Epithelial cell of prostate (primary cell): ENCODE results near the gene SKIDA1.
A peak's percentile ranks its signal among the peaks of the same experiment; 100 is the strongest.

ENCODE experiments used
- DNase-seq: peaks from one replicate; pipeline ENCODE4 v3.0.0-alpha.2; 2011; ENCODE audit warnings: low read depth, low spot score
- H3K27ac ChIP-seq: fragments of 450-650 bp; 2 replicates; pipeline ENCODE4 v1.5.1; 2017; ENCODE audit warnings: mild to moderate bottlenecking

SKIDA1 gene

DNA sequence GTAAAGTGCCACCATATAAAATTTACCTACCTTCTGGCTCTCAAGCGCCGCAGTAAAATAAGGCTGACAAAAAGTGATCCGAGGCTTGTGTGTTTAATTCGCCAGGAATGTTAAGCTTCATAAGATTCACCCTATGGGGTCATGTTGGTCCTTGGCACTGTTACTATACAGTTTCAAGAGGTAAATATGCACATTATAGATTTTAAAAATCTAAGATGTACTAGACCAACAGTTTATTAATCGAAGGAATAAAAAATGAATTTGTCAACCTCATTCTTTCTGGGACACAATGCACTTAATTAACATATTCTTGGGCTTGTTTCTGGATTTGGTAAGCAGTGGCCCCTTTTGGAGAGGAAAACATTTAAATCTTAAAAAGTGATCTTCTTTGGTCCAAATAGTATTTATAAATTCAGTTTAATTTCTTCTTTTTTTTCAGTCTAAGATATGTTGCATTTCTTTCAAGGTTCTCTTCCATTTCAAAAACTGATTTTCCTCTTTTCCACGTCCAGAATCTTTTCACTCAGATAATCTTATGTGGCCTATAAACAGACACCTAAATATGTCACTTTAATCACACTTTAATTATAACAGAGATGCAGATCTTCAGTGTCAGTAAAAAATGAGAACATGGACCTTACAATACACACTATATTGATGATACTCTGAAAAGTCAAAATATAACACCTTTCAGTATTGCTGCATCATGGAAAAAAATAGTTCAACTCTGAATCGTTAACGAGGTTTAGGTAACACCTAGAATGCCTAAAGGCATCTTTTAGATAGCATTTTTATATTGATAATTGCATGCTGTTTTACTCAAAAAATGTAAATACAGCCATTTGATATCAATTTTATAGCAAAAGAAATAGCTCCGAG is 3.8 kb upstream of the SKIDA1 start:
- peak overlapping the region; percentile 91 for H3K27ac ChIP-seq
- no peak for DNase-seq

DNA sequence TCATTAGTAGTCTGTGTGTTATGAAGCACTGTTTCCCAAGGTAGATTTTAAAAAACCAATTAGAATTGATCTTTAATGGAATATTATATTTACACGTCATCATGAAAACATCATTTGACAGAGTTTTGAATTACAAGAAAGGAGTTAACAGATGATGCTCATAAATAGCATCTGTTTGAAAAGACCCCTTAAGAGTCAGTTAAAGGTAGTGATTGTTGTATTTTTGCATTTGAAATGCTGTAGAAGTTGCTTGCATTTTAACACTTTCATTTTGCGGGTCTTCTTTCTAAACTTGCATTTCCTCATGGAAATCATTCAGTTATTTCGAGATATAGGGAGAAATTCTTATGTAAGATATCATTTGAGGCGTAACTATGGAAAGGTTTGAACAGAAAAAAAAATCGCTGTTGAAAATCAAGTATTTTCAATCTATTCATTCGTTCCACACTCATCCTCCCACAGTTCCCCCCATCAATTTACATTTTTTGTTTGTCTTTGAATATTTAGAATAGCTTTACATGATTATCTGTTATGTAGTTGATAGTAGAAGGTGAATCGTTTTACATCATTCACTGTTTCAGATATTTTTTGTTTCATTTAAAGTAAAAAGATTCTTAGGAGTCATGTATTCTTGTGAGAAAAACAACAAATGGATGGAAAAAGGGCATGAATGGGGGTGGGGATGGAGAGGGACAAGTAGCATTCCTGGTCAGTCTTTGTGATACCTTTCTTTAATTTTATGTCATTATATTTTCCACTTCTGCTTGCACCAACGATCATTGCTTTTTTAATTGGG is 3.0 kb upstream of the SKIDA1 start:
- DNase-seq, result no peak
- peak overlapping the region; percentile 91 for H3K27ac ChIP-seq

DNA sequence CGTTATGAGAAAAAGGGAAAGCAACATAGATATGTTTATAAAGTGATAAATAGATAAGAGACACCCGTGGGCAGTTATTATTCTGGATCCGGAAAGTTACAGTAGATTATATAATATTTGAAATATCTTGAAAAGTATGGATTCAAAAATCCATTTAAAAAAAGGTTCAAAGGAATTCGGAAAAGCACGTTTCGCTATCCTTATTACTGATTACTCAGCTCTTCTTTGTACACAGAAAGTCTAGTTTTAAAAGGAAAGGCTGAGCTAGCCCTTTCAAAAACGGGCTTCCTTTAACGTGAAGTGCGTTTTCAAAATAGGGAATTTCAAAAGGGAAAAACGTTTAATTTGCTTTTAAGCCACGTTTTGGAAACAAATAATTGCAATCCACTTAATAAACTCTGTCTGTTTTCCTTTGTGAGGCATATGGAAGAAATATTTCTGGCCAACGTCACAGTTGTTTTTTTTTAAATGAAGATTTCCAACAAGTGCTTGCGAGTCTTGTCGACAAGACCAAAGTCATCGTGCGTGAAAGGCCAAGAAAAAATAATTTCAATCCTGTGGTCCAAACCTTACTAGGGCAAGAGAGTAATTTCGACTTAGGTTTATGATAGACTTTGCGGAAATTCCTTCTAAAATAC is 2.2 kb upstream of the SKIDA1 start:
- no peak for DNase-seq
- H3K27ac ChIP-seq, result peak overlapping the region; percentile 91

DNA sequence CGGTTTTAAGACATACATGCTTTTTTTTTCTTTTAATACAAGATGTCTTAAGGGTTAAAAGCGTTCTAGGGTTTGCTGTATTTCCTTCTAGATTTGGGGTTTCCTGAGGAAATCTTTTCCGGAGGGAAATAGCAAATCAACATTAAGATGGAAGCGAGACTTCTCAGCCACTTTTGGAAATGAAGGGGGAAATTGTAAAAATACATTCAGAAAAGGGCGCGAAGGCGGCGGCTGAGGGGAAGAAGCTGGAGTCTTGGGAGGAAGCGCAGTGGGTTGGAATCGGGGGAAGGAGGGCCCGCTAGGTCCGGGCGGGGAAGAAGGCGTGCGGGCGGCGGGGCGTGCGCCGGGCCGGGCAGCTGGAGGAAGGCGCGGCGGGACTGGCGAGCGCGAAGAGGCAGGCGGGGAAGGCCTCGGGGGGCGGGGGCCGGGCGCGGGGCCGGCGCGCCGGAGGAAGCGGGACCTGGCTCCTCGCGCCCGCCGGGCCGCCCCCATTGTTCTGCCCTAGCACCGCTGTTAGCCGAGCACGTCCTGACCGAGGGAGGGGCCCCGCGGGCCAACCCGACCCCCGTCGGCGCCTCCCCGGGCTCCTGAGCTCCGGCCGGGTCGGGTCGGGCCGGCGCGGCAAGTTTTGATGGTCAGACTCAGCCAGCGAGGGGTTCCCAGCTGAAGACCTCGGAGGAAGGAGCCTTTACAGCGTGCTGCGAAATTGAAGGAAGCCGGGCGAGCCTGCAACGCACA is 1.5 kb upstream of the SKIDA1 start:
- H3K27ac ChIP-seq, result peak overlapping the region; percentile 91
- DNase-seq, result no peak

DNA sequence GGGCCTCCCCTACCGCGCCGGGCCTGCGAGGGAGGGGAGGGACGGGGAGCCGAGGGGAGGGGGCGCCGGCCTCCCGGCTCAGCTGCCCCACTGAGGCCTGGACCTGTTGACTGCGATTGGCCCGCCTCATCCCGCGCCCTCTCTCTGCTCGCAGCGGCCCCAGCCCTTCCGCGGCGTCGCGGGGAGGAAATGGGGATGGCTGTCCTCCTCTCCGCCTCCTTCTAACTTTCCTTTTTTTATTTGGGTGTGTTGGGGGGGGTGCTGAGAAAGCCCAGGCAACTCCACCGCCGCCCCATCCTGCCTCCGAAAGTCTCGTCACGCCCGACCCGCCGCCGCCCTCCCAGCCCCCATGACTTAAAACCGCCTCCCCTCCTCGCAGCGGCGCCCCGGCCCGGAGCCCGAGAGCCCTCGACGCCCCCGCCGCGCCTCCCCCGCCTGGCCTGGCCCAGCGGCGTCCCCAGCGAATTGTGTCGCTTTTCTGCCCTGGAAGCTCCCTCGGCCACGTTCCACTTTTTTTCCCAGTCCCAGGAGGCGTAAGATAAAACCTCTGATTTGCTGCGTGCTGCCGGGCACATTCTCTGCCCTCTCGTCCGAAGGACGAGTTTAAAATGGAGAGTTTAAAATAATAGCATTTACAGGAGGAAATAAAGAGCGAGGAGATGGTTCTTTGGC is 842 bp upstream of the SKIDA1 start:
- peak overlapping the region; percentile 91 for H3K27ac ChIP-seq
- DNase-seq, result no peak

DNA sequence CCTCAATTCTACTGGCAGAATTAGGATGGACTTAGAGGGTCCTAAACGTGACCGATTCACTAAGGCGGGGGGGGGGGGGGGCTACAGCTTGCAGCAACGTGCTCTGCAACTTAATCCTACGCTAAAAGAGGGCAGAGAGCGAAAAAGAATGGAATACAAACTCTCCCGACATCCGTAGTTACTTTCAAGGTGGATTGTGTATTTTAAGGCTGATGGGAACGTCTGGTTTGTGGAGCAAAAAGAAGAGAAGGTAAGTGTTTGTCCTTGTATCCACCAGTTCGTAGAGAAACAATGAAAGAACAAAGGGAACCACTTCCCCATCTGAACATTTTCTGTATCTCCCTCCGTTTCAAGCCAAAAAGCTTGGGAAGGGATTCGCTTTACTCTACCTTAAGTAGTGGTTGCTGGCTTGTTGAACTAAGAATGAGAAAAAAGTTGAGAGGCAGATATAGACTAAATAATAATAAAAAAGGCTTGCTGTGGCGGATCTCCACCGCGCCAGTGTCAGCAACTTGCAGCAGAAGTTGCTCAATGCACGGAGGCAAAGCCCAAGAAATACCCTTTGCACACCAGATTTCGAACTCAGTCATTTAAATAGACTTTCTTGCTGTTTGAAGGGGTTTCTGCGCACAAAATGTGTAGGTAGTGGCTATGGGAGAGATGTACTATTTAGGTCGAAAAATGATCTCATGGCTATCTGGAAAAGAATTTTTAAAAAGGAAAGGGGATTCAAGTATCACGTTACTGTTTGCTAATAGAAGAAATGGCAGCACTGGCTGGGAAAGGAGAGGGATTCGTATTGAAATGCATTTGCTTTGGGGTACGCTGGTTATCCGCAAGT is 736 bp downstream of the SKIDA1 start:
- peak overlapping the region; percentile 91 for H3K27ac ChIP-seq
- DNase-seq, result no peak

DNA sequence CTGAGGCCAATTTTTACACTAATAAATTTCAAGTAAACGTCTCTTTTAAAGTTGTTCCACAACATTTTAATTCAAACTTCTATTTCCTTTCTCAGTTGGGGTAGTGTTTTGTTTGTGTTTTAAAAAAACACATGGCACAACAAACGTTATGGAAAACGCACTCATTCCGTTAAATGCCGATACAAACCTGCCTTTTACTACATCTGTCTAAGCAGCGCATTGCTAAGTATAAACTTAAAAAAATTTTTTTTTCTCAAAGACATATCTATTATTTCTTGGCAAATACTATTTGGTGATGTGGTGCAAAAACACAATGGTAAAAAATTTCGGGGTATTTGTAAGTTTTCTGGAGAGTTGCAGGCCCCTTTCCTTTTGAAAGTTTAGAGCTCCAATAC is 1.4 kb downstream of the SKIDA1 start:
- no peak for DNase-seq
- no peak overlapping the region for H3K27ac ChIP-seq

DNA sequence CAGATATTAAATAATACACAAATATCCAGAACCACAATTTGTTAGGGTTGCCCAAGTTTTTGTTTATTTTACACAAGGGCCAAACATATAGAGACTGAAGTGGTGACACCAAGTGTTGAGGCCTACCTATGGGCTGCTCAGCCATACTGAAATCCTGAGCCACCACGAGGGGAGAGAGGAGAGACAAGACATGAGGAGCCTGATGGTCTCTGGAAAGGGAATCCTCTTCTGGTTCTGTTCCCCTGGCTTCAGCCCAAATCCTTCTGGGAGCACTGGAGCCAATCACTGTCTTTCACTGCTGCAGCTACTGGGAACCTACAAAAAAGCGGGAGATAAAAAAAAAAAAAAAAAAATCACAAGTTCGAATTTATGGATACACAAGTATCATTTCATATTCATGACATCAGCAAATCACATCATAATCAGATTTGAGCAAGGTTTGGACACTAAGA is 1.9 kb downstream of the SKIDA1 start:
- no peak overlapping the region for H3K27ac ChIP-seq
- no peak for DNase-seq

DNA sequence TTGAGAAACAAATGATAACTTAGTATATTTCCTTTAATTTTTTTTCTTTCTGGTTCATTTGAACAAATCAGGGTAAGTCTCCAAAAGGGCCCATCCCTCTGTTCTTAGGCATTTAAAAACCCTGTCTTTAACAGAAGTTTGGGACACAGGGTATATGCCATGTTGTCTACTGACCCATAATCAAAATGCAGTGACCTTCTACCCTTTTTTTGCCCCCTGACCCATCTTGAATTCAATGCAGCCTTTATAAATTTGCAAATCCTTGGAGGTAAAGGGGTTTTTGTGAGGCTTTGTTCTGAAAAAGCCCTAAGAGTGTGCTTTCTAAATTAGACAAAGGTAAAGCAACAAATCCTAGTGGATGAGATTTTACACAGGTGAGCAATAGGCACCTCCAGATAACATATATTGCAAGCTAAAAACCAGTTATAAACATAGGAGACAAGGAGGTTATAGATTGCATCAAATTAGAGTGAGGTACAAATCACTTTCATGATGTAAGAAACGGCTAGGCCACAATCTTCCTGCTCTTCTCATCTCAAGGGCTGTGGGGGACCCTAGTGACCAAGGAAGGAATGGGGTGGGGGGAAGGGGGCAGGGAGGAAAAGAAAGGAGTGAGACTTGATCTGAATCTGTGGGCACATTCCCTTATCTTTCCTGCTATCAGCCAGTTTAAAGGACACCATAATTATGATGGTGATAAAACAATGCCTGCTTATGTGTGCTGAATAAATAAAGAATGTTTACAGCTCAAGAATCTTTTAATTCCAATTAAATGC is 2.7 kb downstream of the SKIDA1 start:
- no peak for DNase-seq
- H3K27ac ChIP-seq, result no peak overlapping the region

DNA sequence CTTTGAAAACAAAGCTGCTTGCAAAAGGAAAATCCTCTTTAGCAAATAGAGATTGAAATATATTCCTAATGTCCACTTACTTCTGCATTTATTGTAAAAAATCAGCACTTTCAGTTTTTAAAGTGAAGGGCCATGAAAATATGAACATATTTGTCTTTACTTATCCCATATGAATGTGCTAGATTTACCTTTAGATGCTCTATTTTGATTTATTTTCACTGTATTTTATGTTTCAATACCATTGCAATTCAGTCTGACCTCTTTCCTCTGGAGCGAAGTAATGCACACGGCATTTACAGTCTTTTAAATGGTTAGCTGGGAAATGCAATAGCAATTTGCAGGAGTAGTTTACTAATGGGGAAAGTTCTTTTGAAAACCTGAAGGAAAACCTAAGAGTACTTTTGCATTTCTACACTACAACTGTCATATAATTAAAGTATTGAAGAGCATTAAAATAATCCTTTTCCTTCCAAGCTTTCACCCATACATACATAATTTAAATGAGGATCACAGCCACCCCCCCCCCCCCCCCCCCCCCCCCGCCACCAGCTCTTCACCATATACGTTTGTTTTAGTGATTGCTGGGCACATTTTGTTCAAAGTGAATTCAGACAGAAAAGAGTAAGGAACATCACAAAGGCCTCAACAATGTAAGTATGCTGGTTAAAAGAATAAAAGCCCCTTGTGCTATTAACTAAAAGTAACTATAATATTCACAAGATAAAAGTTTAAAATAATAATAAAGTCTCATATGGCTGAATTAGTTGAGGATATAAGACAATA is 3.5 kb downstream of the SKIDA1 start:
- no peak overlapping the region for H3K27ac ChIP-seq
- no peak for DNase-seq

DNA sequence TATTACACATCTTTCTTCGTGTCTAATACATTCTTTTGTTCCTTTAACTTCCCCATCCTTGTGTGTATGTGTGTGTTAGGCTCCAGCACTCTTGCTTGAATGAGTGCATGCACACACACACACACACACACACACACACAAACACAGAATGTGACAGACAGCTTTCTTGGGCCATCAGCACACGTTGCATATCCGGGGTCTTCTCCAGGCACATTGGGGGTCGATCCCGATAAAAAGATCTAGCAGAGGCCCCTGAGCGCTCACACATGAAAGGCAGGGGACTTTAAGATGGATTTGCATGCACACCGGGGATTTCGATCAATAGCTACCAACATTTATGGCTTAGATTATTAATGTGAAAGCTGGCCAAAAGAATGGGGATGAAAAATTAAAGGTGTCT is 4.5 kb downstream of the SKIDA1 start:
- H3K27ac ChIP-seq, result no peak overlapping the region
- no peak for DNase-seq

DNA sequence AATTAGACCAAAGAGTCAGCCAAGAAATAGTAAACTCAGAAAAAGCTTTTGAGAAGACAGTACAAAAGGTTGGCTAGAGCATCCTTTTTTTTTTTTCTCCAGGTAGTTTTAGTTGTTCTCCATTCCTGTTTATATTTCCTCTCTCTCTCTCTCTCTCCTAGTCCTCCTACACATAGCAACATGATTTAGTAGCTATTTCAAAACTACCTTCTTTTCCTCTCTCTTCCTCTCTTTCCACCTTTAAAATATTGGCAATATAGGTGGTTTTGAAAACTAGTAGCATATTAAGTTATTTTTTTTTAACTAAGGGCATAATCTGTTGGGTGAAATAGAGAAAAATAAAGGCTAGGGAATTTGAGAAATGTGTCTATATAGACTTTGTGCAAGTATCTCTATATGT is 5.0 kb downstream of the SKIDA1 start:
- no peak for DNase-seq
- peak overlapping the region; percentile 30 for H3K27ac ChIP-seq

DNA sequence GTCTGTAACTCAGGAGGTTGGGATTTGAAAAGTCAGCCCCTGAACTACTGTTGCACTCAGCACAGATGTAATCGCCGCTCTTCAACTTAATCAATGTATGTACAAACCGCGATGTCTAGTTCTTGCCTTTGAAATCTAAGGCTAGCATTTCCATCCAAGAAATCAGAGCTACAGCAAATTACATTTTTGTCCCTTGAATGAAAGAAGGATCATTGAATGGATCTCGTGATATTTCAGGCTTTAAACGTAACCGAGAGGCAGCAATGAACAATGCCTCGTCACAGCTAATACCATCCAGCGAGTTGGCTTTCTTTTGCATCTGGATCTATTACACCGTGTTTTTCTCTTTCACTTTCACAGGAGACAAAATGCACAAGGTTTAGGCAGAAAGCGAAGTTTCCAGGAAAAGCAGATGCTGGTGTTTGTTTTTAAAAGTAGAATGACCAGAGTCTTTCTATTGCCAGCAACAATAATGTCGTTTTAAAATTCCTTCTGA is 5.5 kb downstream of the SKIDA1 start:
- peak overlapping the region; percentile 30 for H3K27ac ChIP-seq
- DNase-seq, result no peak

DNA sequence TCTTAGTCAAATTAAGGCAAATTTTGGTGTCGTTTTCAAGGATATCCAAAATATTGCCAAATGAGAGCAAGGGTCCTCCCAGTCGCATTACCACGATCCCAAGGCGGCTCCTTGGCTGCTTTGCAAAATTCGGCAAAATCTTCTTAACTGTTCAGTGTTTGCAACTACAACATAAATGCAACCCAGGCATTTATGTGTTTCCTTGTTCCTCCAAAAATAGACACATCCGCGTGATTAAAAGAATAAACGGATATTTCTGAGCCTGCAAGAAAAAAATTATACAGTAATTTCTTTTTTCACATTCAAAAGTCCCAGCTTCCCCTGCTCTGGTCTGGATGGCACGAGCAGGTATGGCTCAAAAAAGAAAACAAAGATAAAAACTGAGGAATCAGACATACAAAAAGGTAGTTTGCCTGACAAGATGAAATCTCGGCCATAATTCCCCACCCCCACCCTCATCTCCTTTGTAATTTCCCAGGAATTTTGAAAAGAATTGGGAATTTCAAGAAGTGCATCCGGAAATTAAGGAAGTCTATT is 6.0 kb downstream of the SKIDA1 start:
- DNase-seq, result no peak
- peak overlapping the region; percentile 30 for H3K27ac ChIP-seq

DNA sequence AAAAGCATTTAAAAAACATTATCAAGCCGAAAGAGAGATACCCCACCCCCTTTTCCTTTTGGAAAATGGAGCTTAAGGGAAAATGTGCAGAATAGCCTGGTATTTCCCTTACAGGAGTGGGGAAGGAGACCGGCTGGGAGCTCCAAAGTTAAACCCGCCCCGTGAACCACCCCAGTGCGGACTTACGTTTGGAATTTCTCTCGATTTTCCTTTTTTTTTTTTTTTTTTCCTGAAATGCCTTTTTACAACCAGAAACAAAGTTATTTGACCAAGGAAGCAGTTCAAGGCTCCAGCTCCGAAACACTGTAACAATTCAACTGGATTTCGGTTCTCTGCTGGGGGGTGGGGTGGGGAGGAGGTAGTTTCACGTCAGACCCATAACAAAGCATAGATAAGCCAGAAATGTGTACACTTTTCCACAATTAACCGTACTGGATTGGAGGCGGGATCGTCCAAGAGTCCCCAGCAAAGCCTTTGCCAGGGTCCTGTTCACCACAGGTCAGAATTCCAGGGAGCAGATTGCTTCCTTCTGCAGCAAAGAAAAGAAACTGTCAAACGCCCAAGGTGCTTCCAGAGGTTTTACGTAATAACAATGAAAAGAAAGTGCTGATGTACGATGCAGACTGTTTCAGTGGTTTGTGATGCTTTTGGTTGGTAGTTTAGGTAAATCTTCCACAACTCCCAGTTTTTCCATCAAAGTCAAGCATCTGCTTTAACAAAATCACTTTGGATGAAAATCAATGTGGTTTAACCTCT is 6.7 kb downstream of the SKIDA1 start:
- H3K27ac ChIP-seq, result no peak overlapping the region
- DNase-seq, result no peak

DNA sequence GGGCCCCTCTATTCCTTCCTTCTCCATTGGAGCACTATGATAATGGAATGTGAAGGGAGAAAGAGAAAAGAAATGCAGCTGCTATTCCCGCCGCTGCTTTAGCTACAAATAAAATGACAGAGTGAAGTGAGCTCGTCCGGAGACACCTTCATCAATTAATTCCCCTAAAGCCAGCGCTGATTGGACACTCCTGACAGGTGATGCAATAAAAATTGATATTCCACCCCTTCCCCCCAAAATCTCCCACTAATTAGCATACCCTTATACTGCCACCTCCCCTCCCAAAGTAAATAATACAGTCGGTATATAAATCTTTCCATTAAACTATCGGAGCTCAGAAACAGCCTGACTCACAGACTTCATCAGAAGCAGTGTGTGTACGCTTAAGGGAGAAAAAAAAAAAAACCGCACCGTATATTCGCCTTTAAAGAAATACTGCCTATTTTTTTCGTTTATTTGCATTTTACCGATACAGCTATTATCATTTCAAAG is 7.3 kb downstream of the SKIDA1 start:
- H3K27ac ChIP-seq, result no peak overlapping the region
- DNase-seq, result no peak
